MM.1S (cell line): ENCODE data around the gene CCDC146.

ENCODE experiments used
- EZH2 ChIP-seq: fragments of 300-600 bp; sonication (generic); optimal IDR thresholded peaks from 2 replicates; pipeline ENCODE3; 2017; ENCODE audit warnings: low read depth, mild to moderate bottlenecking, antibody characterized with exemption, low read length, mixed read lengths
- TF ChIP-seq, protein P1 (sequence below): fragments of 300-600 bp; sonication (generic); IDR thresholded peaks from 2 replicates; pipeline ENCODE4 v1.5.1; 2016; ENCODE audit warnings: antibody characterized with exemption, low read length, mixed read lengths

GRCh38 chr7:77330169-77330882 lies 207.9 kb downstream of the CCDC146 start:
- TF ChIP-seq, protein P1, sequence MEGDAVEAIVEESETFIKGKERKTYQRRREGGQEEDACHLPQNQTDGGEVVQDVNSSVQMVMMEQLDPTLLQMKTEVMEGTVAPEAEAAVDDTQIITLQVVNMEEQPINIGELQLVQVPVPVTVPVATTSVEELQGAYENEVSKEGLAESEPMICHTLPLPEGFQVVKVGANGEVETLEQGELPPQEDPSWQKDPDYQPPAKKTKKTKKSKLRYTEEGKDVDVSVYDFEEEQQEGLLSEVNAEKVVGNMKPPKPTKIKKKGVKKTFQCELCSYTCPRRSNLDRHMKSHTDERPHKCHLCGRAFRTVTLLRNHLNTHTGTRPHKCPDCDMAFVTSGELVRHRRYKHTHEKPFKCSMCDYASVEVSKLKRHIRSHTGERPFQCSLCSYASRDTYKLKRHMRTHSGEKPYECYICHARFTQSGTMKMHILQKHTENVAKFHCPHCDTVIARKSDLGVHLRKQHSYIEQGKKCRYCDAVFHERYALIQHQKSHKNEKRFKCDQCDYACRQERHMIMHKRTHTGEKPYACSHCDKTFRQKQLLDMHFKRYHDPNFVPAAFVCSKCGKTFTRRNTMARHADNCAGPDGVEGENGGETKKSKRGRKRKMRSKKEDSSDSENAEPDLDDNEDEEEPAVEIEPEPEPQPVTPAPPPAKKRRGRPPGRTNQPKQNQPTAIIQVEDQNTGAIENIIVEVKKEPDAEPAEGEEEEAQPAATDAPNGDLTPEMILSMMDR, result no peak
- no peak for TF ChIP-seq EZH2
